OCI-LY7 (cell line): ENCODE data around the gene BPGM.

Experiments used
- EZH2phosphoT487 ChIP-seq: fragments of 200-600 bp; sonication (generic); IDR thresholded peaks from 2 replicates; pipeline ENCODE4 v1.6.1; 2018; ENCODE audit warnings: low read depth, borderline replicate concordance, mild to moderate bottlenecking, mixed run types, antibody characterized with exemption, low read length, moderate library complexity, mixed read lengths
- TF ChIP-seq, protein P1 (sequence below): fragments of 200-600 bp; sonication (generic); conservative IDR thresholded peaks from 2 replicates; pipeline ENCODE4 v1.5.1; 2014; ENCODE audit warnings: mild to moderate bottlenecking, antibody characterized with exemption, low read length, moderate library complexity, mixed read lengths

GRCh38 chr7:134723892-134724291, 77.2 kb downstream of the BPGM start:
- TF ChIP-seq, protein P1, sequence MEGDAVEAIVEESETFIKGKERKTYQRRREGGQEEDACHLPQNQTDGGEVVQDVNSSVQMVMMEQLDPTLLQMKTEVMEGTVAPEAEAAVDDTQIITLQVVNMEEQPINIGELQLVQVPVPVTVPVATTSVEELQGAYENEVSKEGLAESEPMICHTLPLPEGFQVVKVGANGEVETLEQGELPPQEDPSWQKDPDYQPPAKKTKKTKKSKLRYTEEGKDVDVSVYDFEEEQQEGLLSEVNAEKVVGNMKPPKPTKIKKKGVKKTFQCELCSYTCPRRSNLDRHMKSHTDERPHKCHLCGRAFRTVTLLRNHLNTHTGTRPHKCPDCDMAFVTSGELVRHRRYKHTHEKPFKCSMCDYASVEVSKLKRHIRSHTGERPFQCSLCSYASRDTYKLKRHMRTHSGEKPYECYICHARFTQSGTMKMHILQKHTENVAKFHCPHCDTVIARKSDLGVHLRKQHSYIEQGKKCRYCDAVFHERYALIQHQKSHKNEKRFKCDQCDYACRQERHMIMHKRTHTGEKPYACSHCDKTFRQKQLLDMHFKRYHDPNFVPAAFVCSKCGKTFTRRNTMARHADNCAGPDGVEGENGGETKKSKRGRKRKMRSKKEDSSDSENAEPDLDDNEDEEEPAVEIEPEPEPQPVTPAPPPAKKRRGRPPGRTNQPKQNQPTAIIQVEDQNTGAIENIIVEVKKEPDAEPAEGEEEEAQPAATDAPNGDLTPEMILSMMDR: no peak
- TF ChIP-seq EZH2phosphoT487: no peak
